GM18517 (cell line): ENCODE results near the gene PPM1M.

Experiments used
- ATAC-seq: cut with Tn5 transposase; IDR thresholded peaks from one replicate; pipeline ENCODE4 v1.9.1; 2021; ENCODE audit warnings: mild to moderate bottlenecking, moderate library complexity; ENCODE audit not compliant: unreplicated experiment

Gene PPM1M

DNA sequence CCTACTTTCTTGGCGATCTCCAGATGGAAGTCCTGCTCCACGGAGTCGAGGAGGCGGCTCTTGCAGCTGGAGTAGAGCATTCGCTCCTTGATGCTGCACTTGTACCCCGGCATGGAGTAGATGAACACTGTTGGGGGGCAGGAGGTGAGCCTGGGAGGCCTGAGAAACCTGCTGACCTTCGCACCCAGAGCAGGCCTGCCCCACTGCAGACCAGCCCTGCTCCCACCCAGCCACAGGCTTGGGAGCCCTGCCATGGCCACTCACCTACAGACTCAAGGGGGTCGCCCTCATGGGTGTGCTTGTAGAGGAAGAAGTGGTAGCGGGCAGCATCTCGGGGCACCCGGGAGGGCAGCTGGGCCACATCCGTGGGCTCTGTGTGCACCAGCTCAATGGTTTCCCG lies 15.9 kb upstream of the PPM1M start:
- no peak for ATAC-seq

DNA sequence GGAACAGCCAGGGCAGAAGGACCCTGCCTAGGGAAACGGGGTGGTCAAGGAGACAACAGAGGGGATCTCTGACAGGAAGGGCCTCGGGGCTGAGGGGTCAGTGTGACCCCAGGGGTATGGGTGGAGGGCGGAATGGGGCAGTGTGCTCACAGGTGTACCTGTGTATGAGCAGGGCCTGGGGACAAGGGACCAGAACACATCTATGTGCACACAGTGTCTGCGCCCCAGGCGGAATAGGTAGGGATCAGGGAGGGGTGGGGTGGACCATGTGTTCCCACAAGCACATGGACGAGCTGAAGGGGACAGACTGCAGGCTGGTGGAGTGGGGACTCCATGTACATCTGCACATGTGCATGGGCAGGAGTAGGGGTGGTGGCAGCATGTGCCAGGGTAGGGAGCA lies 15.1 kb upstream of the PPM1M start:
- ATAC-seq = no peak

GRCh38 chr3:52230889-52231499 lies 14.6 kb upstream of the PPM1M start:
- no peak for ATAC-seq

GRCh38 chr3:52231502-52232278 lies 13.9 kb upstream of the PPM1M start:
- peak; percentile 42 for ATAC-seq

- ATAC-seq = no peak
Observed at GRCh38 chr3:52232279-52233107, 13.1 kb upstream of the PPM1M start.

DNA sequence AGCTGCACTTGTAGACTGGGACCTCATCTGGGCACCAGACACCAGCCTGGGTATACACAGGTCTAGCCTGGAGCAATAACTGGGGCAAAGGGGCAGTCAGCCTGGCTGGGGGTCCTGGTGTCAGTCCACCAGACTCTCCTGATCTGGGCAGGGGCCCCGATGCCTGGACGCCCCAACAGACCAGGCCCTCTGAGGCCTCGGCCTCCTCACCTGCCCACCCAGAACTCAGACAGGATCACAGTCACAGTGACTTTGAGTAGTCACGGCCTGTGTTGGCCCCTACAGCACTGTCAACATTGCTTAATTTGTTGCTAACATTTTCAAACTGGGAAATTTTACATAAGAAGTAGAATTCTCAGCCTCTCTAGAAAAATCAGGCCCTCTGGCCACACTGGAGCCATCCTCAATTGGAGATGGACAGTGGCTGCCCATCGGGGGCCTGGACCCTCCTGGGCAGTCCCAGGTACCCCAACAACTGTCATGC lies 12.4 kb upstream of the PPM1M start:
- no peak for ATAC-seq

DNA sequence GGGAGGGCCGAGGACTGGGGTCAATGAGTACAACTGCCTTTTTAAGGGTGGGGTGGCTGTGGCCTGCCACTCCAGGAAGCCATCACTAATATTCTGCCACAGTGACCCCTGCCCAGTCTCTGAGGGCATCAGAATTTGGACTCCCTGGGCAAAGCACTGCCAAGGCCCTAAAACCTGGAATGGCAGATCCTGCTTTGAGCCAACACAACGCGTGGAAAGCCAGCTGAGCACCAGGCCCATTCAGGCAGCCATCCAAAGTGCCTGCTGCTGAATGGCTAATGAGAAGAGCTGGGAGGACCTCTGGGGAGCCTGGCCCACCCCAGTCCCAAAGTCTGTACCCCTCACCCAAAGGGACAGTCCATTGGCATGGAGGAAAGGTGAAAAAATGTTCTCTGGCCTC lies 11.6 kb upstream of the PPM1M start:
- no peak for ATAC-seq

GRCh38 chr3:52234516-52235447 lies 10.8 kb upstream of the PPM1M start:
- no peak for ATAC-seq

DNA sequence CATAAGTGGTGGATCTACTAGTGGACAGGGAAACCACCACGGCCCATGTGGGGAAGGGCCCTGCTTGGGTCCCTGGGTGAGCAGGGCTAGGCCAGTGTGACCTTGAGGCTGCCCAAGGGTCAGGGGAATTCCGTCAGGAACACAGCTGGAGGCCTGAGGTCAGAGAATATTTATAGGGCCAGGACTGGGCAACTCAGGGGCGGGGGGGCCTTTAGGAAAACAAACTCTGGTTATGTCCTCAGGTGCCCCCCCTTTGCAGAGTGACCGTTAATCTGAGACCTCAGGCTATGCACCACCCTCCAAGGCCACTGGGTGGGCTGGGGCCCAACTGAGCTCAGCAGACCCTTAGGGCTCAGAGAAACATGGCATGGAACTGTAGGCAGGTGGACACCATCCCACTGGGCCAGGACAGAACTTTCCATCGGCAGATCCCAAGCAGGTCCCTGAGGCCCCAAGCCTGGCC lies 9.1 kb upstream of the PPM1M start:
- no peak for ATAC-seq

DNA sequence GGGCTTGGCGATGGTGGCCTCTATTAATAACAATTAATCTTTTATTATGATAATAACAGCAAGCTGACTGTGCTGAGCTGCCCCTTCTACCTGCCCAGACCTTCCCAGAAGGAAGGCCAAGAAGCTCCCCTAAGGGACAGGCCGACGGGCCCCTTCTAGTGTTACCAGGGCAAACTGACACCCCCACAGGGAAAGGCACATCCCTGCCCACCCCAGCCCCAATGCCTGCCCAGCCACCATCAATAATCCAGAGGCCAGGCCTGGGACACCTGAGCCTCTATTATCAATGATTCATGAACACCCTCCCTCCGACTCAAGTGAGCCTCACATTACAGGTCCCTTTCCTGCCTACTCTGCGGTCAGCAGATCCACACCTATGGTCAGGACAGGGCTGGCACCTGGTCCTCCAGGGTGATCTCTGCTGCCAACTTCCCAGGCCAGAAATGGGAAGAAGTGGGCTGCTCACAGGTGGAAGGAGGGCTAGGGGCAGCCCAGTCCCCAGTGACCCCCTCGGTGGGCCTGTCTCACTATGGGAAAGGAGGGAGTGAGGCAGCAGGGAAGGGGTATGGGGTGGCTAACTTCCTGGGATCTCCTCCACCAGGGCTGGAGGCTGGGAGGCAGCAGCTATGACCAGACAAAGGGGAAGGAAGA lies 8.4 kb upstream of the PPM1M start:
- no peak for ATAC-seq

DNA sequence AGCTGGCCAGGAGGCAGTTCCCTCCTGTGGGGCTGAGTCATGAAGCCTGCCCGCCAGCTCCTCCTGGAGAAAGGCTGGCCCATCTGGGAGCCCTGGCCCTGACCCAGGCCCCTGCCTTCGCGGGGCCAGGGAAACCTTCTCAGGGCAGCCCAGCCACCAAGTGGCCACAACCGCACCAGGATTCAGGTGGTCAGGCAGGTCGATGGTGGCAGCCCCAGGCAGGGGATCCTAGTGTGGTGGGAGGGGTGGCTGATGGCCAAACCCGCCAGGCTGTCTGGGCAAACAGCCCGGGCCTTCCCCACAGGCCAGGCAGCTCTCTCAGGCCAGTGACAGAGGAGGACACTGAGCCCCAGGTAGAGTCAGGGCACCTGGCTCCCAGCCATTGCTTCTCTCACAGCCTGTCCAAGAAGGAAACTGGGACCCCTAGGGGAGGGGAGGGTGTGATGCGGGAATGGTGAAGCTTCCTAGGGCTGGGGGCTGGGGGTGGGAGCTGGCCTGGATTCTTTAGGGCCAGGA lies 7.8 kb upstream of the PPM1M start:
- no peak for ATAC-seq

DNA sequence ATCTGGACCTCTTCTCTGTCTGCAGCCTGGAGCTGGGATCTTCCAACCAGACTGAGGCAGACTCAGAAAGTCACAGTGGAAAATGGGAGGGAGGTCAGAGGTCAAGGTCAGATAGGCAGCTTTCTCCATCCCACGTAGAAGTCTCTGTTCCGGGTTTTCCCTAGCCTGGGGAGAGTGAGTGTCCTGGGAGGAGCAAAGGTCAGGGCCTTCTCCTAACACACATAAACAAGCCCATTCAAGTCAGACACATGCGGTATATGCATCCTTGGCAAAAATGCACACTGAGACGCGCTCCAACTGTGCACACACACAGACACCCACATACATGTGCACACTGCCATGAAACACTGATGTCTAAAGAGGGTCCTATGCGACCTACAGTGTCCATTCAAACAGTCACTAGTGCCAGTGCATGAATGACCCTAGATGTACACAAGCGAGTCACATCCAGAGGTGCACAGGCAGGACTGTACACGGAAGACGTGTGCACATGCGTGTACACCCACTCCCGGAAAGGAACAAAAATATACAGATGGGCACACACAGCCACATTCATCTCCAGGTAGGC lies 7.3 kb upstream of the PPM1M start:
- no peak for ATAC-seq

DNA sequence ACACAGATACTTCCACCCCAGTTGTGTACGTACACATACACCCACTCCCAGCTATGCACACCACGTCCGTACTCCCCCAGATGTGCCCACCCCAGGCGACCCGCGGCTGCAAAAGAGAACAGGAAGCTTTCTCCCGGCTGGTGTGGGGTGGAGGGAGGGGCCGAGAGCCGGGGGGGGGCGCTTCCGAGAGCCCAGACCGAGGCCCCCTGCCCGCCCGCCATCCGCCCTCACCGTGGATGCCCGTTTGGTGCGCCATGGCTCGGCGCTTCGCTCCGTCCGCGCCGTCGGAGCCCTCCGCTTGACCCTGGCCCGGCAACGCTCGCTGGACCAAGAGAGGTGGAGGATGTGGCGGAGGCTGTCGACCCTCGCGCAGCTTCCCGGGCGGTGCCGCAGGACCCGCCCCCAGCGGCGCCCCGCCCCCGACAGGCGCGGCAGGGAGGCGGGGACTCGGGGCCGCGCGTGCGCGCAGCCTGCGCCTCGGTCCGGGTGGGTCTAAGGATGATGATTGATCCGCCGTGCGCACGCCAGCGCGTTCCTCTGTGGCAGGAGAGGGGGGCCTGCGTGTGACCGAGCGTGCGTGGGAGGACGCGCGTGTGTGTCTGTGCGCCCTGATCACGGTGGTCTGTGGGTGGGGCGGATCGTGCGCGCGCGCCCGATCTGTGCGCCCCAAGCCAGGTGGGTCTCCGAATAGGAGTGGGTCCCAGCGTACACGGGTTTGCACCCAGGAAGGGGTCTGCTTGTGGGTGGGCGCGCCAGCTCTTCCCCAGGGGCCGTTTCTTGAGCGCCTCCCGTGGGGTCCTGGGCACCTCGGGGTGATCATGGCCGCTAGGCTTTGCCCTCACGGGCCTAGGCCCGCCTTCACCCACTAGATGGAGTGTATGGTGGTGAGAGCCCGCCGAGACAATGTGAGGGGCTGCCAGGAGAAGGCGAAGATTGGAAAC lies 6.5 kb upstream of the PPM1M start, which contains the start of gene TWF2:
TWF2 (minus strand) TSS at position 398 of the 941 bp plus-strand sequence; CDS start at position 256, 142 bp downstream.
- peak; percentile 63 for ATAC-seq

DNA sequence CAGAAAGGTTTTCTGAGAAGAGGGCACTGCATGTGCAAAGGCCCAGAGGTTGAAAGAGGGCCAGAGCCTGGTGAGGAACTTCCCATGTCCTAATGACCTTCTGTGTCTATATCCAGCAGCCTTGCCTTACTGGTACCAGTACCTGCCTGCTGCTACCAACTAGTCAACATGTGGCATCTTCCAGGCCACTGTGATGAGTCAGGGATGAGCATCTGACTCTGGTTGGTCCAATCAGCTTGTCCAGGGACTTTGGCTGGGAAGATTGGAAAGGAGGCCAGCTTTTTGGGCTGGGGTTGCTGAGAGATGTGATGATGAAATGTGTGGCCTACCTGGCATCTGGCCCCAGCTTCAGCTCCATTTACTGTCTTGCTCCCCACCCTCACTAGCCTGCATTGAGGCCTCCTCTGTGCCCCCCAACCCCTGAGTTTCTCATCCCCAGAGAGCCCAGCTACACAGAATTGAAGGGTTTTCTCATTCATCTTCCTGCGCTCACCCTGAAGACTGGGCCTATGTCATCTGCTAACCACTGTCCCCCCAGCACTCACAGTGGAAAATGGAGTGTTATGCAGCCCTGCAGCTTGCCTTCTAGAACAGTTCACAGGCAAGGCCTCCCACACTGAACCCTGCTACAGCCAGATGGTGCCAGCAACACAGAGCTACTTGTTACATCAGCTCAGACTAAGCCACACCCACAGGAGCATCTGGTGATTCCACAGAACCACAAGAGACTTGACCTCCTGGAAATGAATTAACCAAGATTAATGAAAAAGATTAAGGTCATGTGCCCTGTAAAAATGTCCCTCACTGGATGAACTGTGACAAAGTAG lies 5.3 kb upstream of the PPM1M start:
- ATAC-seq = no peak

- ATAC-seq = no peak
Observed at GRCh38 chr3:52240886-52241370, 4.6 kb upstream of the PPM1M start.

- ATAC-seq = no peak
Observed at GRCh38 chr3:52242039-52242438, 3.5 kb upstream of the PPM1M start.
